HFF-Myc (cell line): ENCODE results near the gene PPP1R7.

Experiments used
- DNase-seq: peaks from one replicate; pipeline ENCODE4 v3.0.0-alpha.2; 2011; ENCODE audit warnings: low read depth; ENCODE audit errors: extremely low read depth
- H3K4me3 ChIP-seq: replicated peaks from 2 replicates; pipeline ENCODE4 v1.5.1; 2011; ENCODE audit warnings: low read depth, mild to moderate bottlenecking, control low read depth, low read length
- CTCF ChIP-seq: IDR thresholded peaks from 2 replicates; pipeline ENCODE4 v1.5.1; 2012; ENCODE audit warnings: mild to moderate bottlenecking, low read depth, low read length, control low read depth; ENCODE audit errors: missing control alignments

PPP1R7 gene

GRCh38 chr2:241209271-241209670 is 59.0 kb downstream of the PPP1R7 start:
- no peak for TF ChIP-seq CTCF
- no peak for DNase-seq
- no peak overlapping the region for H3K4me3 ChIP-seq

DNA sequence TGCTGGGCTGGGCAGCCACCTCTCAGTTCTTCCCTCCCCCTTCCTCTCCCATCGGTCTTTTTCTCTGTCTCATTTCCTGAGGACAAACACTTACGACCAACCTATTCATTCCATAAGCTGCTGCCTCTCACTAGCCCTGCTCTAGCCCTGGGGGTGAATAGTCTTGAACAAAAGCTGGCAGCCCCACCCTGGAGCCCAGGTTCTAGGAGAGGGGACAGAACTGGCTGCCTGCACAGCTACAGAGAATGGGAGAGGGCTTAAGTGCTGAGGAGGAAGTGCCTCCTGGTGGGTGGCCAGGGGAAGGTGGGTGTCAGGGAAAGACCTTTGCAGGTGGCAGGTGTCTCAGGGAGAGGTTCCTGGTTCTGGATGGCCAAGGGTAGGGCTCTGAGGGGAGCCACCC is 61.0 kb downstream of the PPP1R7 start:
- H3K4me3 ChIP-seq: no peak overlapping the region
- TF ChIP-seq CTCF: no peak
- no peak for DNase-seq

DNA sequence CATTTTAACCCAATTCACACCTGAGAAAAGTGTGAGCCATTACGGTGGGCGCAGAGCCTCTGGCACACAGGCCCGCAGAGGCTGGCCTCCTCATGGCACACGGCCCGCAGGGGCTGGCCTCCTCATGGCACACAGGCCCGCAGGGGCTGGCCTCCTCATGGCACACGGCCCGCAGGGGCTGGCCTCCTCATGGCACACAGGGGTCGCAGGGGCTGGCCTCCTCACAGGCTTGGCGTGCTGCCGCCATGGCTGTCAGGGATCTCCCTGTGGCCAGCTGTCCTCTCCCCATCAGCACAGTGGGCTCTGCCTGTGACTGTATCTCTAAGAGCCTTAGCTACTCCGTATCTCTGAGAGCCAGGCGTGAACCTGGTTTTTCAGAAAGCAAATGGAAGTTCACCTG is 62.8 kb downstream of the PPP1R7 start:
- no peak overlapping the region for H3K4me3 ChIP-seq
- TF ChIP-seq CTCF: no peak
- no peak for DNase-seq

- TF ChIP-seq CTCF: no peak
- no peak for DNase-seq
- no peak overlapping the region for H3K4me3 ChIP-seq
Measured at GRCh38 chr2:241213567-241213966, 63.3 kb downstream of the PPP1R7 start.

DNA sequence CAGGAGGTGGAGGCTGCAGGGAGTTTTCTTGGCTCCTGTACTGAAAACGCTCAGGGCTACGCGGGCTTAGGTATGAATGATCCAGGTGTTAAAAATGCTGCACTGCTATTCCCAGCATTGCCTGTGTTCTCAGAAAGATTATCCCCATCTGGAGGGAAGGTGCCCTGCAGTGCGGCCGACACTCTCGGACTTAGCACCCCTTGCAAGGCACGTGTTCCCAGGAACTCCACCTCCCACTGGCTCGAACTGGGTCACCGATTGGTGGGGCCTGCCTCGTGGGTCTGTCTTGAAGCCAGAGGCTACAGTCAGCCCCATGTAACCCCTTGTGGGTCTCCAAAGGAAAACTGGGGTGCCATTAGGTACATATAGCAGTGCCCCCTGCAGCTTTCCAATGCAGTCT is 63.9 kb downstream of the PPP1R7 start:
- no peak for TF ChIP-seq CTCF
- no peak overlapping the region for H3K4me3 ChIP-seq
- DNase-seq: no peak

- DNase-seq: no peak
- no peak overlapping the region for H3K4me3 ChIP-seq
- TF ChIP-seq CTCF: no peak
Measured at GRCh38 chr2:241214766-241215165, 64.5 kb downstream of the PPP1R7 start.

DNA sequence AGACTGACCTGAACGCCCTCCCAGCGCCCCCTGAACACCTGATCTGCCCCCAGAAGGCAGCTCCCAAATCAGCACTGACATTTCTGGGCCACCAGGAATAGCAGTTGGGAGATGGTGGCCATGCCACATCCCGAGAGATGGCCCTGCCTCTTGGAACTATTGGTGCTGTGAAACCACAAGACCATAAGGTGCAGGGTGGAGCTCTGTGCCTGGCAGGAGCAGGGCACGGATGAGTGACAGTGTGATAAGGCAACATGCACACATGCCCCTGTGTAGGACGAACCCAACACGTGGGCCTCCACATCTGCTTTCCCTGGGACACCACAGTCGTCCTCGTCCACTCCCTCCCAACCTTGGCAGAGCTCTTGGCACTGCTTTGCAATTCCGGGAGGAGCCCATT is 65.2 kb downstream of the PPP1R7 start:
- H3K4me3 ChIP-seq: no peak overlapping the region
- no peak for DNase-seq
- TF ChIP-seq CTCF: no peak
